Colon (tissue), 2 donors: ENCODE measurements around the gene TTC6.

Experiments used
- FAIRE-seq: peaks from 2 replicates; lab custom pipeline; 2012; peaks lifted over from hg19 to GRCh38; lab: Jason Lieb, UNC
- donor health status: control.
- donor health status: control.

Gene TTC6

DNA sequence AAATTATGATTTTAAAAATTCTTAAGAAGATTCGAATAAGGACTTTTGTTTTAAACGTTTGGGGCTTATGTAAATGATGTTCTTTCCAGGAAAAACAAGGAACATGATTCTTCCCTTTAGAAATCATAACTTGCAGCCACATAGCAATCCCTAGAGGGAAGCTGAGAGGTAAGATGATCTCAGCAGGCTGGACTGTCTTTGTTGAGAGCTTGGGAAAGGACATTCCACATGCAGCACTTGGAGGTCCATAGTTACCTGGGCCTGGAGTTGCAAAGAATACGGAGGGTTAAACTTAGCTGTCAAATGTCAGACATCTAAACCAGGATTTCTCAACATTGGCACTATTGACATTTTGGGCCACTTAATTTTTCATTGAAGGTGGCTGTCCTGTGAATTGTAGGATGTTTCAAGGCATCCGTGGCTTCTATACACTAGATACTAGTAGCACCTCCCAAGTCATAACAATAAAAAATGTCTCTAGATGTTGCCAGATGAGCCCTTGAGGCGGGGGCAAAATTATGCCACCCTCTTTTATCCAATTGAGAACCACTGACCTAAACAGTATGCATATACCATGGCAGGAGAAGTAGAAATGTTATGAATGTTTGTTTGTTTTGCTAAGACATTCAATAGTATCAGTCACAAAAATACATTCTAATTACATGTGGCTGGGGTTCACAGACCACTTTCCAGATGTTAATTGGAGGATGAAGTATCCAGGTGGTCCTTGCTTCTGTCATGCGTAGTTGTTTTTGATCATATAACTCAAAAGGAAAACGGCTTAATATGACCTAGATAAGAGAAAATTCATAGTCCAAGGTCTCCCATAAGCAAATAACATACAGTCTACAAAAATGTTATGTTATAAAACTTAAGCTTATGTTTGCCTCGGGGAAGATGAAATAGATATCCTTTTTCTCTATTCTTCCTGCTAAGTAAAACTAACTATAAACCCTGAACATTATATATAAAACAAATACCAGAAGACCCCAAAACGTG, 30.5 kb downstream of the TTC6 start:
- no peak for FAIRE-seq

DNA sequence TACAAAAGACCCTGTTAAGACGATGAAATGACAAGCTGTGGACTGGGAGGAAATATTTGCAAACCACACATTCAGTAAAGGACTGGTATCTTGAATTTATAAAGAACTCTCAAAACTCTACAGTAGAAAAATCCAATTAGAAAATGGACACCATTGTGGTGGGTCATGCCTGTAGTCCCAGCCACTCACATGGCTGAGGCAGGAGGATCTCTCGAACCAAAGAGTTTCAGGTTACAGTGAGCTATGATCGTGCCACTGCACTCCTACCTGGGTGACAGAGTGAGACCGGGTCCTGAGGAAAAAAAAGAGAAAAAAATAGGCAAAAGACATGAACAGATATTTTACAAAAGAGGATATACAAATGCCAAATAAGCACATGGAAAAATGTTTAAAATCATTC, 41.9 kb downstream of the TTC6 start:
- no peak for FAIRE-seq

DNA sequence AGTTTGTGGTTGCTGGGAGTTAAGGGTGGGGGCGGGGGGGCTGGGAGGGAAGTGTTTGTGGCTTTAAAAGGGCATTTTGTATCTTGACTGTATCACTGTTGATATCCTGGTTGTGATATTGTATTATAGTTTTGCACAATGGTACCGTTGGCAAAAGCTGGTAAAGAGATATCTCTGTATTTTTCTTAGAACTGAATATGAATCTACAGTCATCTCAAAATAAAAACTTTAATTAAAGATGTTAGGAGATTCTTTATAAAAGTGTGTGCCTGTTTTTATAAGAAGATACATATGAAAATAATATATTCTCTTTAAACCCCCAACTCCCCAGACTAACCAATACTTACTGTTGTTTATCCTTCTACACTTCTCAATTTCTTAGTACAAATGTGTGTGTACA, 43.2 kb downstream of the TTC6 start:
- FAIRE-seq, result no peak

DNA sequence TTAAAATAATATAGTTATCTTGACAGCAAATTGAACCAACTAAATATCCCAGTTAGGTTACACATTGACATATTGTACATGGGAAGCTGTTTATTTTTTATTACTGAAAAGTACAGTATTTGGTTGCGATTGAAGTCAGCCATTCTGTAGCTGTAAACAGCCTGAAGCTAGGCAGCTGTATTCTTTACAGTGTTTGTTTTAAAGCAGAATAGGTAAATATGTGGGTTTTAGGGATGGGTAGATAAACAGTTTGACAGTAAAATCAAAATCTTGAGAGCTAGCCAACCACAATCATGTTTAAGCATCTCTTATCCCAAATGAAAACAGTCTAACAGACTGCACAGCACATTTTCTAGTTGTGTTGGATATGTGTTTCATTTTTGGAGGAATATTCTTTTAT, 45.7 kb downstream of the TTC6 start:
- FAIRE-seq, result no peak

DNA sequence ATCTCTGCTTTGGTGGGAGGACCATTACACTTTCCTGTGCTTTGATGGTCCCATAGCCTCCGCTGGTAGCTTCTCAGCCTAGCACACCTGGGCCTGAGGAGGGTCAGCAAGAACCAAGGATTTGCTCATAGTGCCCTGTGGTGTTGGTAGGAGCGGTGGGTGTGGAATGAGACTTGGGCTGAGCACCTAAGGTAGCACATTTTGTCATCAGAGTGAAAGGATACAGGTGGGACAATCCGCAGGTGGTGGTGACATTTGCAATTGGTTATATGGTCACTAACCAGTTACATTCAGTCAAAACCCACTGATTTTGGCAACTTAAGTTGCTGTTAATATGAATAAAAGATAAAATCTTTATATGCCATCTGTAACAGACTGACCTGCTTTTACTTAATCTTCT, 46.7 kb downstream of the TTC6 start:
- FAIRE-seq, result no peak

DNA sequence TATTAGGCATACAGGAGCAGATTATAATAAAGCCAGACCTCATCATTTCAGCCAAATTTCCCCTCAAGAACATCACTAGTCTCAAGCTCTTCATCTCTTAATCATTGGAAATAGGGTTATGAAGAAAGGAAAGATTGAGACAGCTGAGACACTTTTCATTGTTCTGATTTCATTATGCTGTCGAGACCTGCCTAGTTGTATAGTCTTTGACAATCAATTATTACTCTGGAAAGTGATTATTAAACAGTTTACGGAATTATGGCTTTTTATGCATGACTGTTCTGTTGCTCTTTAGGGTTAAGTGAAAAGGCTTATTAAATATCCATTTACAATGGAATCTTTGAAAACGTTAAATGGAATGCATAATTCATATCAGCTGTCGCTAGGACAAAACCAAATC, 48.3 kb downstream of the TTC6 start:
- FAIRE-seq, result no peak
